ENCODE measurements around the gene CACNB4. TPM values are rescaled to one million over a fixed set of nuclear protein-coding genes. Genes with fewer than 3 reads are reported as not detected.

Gene CACNB4
- polyA plus RNA-seq, 1 of the 3 experiments (the other 2 are of a cell fraction), result 0.18 TPM

DNA sequence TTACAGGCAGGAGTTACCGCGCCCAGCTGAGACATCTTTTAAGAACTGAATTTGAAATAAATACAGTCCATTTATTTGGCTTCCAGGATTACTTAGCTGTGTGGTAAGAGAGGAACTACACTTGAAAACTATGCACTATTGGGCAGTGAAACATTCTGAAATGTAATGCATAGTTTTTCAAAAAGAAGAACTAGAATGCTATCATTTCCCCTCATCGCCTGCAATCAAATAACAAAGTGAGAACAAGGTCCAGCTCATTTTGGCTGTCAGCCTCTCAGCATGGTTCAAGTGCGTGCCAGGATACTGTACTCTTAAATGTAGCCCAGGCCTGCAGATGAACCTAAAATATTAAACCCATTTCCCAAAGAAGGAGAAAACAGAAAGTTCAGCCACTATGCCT lies 194.0 kb downstream of the CACNB4 start (continued):
- TF ChIP-seq RAD21 (IDR thresholded peaks at IDR 0.05; ENCODE audit: low read length), result no peak
- TF ChIP-seq GABPA (IDR thresholded peaks at IDR 0.05; ENCODE audit: low read depth), result no peak
- no peak for TF ChIP-seq JUND (IDR thresholded peaks at IDR 0.05)
- TF ChIP-seq FOXM1 (IDR thresholded peaks at IDR 0.05; ENCODE audit: low read depth), result no peak
- TF ChIP-seq CHD2 (IDR thresholded peaks at IDR 0.05; ENCODE audit: low read length, partially characterized antibody), result no peak
- no peak for TF ChIP-seq SMC3 (IDR thresholded peaks at IDR 0.05; ENCODE audit: low read depth, low read length)
- no peak for TF ChIP-seq SIN3A (IDR thresholded peaks at IDR 0.05; ENCODE audit: borderline replicate concordance, low read depth, low read length)

DNA sequence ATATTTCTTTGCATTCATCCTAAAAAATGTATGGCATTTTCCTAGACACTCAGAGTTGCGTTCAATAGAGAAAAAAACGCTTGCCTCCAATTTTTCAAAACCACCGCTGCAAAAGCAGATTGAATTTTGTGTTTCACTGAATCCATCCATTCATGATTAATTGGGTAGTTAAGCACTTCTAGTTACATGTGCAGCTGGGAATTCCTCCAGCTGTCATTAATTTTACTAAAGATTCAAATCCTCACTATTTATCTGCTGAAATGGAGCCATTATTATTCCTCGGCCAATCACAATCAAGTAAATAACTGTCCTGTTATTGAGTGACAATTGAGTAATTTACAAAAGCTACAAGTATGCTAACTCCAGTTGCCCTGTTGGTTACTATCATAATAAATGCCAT lies 194.8 kb downstream of the CACNB4 start:
- H3K4me1 ChIP-seq (ENCODE audit: control insufficient read depth in 1 of 2, insufficient read depth in 2 of 2, low read depth in 1 of 2, low read length in 1 of 2), result no peaks in the 10 kb centered on the region; a peak in 1 of 4 replicates
- POLR2A ChIA-PET, result no interaction called here
- no peak overlapping the region for H3K4me3 ChIP-seq (ENCODE audit: low read depth in 2 of 2, low read length in 1 of 2)

More for the DNA sequence above, 194.8 kb downstream of the CACNB4 start:
- CTCF ChIA-PET, result interaction anchor here (1.1 kb wide), 1 partner anchor 122 kb away, joined by 3 read pairs; no protein-coding TSS in a partner anchor
- Histone ChIP-seq H3K36me3 (replicated peaks in 1 of 2; ENCODE audit: control insufficient read depth in 1 of 2, insufficient read depth in 2 of 2, low read length in 1 of 2) (no peaks in the 10 kb centered on the region), H3K9me3 (no peaks in the 10 kb centered on the region), H3K4me2 (no peak overlapping the region), H4K20me1 (ENCODE audit: insufficient read depth) (no peaks in the 10 kb centered on the region), H3F3A (replicated peaks; ENCODE audit: insufficient read depth) (no peaks in the 10 kb centered on the region), H3K79me2 (ENCODE audit: insufficient read depth) (no peaks in the 10 kb centered on the region), H3K27ac (ENCODE audit: low read depth in 2 of 2, low read length in 1 of 2) (no peak overlapping the region), H2AFZ (ENCODE audit: low read depth) (no peak overlapping the region), H3K27me3 (ENCODE audit: insufficient read depth) (no peaks in the 10 kb centered on the region), H3K9me2 (no peaks in the 10 kb centered on the region), H3K9ac (no peak overlapping the region)
- 67% methylated on average over 4 of the region's 4 CpGs for WGBS (ENCODE audit: low lambda C conversion rate)
- DNase-seq, result no peak
- TF ChIP-seq NFIC (IDR thresholded peaks at IDR 0.05; ENCODE audit: borderline replicate concordance) (no peak), CTCF (IDR thresholded peaks at IDR 0.05) (no peak), PBX3 (IDR thresholded peaks at IDR 0.05) (no peak), TAF1 (IDR thresholded peaks at IDR 0.05; ENCODE audit: borderline replicate concordance, low read depth, low read length) (no peak), ELF1 (IDR thresholded peaks at IDR 0.05) (no peak), RFX5 (IDR thresholded peaks at IDR 0.05; ENCODE audit: low read length) (no peak), FOXM1 (IDR thresholded peaks at IDR 0.05; ENCODE audit: low read depth) (no peak), CHD2 (IDR thresholded peaks at IDR 0.05; ENCODE audit: low read length, partially characterized antibody) (no peak), FOSL2 (IDR thresholded peaks at IDR 0.05; ENCODE audit: borderline replicate concordance, low read depth) (no peak), TCF12 (IDR thresholded peaks at IDR 0.05) (no peak)

Measured in SK-N-SH (cell line).